GM21390 (cell line): ENCODE data around the gene WDR27.
"Not testable (repeated sequence)": the region's sequence is repeated elsewhere in the genome, so short reads cannot be mapped to it uniquely, and the experiment has no call there.

Experiments used
- ATAC-seq: cut with Tn5 transposase; IDR thresholded peaks from one replicate; pipeline ENCODE4 v1.9.1; 2021; ENCODE audit not compliant: unreplicated experiment

The WDR27 gene

GRCh38 chr6:169533301-169534038, 168.4 kb downstream of the WDR27 start:
- no peak for ATAC-seq

- no peak for ATAC-seq
Observed at GRCh38 chr6:169530752-169531123, 171.1 kb downstream of the WDR27 start.

- no peak for ATAC-seq
Observed at GRCh38 chr6:169529931-169530751, 171.7 kb downstream of the WDR27 start.

- no peak for ATAC-seq
Observed at GRCh38 chr6:169528755-169529154, 173.1 kb downstream of the WDR27 start.

GRCh38 chr6:169527306-169527705, 174.5 kb downstream of the WDR27 start:
- no peak for ATAC-seq

GRCh38 chr6:169521825-169522224, 180.0 kb downstream of the WDR27 start:
- no peak for ATAC-seq

- no peak for ATAC-seq
Observed at GRCh38 chr6:169520104-169520503, 181.7 kb downstream of the WDR27 start.

- no peak for ATAC-seq
Observed at GRCh38 chr6:169518451-169518850, 183.4 kb downstream of the WDR27 start.

GRCh38 chr6:169513478-169514193, 188.2 kb downstream of the WDR27 start:
- no peak for ATAC-seq

GRCh38 chr6:169511785-169512184, 190.0 kb downstream of the WDR27 start:
- ATAC-seq: not testable (repeated sequence)

- no peak for ATAC-seq
Observed at GRCh38 chr6:169510871-169511270, 191.0 kb downstream of the WDR27 start.

GRCh38 chr6:169508452-169508851, 193.4 kb downstream of the WDR27 start:
- ATAC-seq: no peak

- ATAC-seq: no peak
Observed at GRCh38 chr6:169503422-169504152, 198.2 kb downstream of the WDR27 start.

GRCh38 chr6:169502445-169502844, 199.4 kb downstream of the WDR27 start:
- ATAC-seq: no peak

- ATAC-seq: no peak
Observed at GRCh38 chr6:169501777-169502313, 200.0 kb downstream of the WDR27 start.

- no peak for ATAC-seq
Observed at GRCh38 chr6:169501128-169501527, 200.7 kb downstream of the WDR27 start.

- no peak for ATAC-seq
Observed at GRCh38 chr6:169500688-169501087, 201.1 kb downstream of the WDR27 start.

GRCh38 chr6:169499848-169500247, 202.0 kb downstream of the WDR27 start:
- ATAC-seq: no peak

- ATAC-seq: no peak
Observed at GRCh38 chr6:169498916-169499513, 202.8 kb downstream of the WDR27 start.

GRCh38 chr6:169495601-169496000, 206.2 kb downstream of the WDR27 start:
- ATAC-seq: no peak
